ENCODE results near the gene PODN. TPM values are rescaled to one million over a fixed set of nuclear protein-coding genes. Genes with fewer than 3 reads are reported as not detected.
A peak's percentile ranks its signal among the peaks of the same experiment; 100 is the strongest.

The PODN gene
- polyA plus RNA-seq, 6 donors from 2014 or later = not detected

DNA sequence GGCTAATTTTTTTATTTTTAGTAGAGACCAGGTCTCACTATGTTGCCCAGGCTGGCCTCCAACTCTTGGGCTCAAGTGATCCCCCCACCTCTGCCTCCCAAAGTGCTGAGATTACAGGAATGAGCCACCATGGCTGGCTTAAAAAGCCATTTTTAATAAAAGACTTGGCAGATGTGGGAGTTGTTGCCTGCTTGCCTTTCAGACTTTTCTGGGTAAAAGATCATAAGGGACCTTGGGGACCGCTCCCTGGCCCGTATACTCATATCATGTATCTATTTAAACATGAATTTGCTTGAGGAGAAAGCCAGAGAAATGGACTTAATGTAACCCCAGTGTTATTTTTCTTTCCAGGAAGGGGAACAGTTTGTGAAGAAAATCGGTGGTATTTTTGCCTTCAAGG lies 23.4 kb upstream of the PODN start:
- Mint-ChIP-seq H3K27ac (no peak overlapping the region), H3K9me3 (no peaks in the 10 kb centered on the region), H3K4me3 (no peak overlapping the region), H3K4me1 (peaks cover 0 to 7% (median 5%) of the 10 kb centered on the region in 3 donors), H3K27me3 (no peaks in the 10 kb centered on the region), H3K36me3 (peaks cover 24 to 30% of the 10 kb centered on the region in 2 donors)
- DNase-seq = no peak
- ATAC-seq (ENCODE audit: low read depth in 2 of 2) = no peak

DNA sequence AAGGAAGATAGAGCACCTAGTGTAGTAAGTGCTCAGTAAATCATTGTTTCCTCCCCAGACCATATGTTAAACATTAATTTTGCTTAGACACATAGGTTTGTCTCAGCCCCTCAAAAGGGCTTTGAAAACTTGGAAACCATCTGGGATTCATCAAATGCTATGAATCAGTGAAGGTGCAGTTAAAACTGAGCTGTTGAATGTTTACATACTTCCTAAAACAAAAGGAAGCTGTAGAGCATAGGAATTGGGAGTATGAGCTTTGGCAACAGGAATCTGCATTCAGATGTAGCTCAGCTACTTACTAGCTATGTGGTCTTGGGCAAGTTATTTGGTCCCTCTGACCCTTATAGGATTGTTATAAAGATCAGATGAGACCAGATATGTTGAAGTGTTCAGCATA lies 18.7 kb upstream of the PODN start:
- peak overlapping the region in 1 of 6 donors; percentile 80 for H3K27ac Mint-ChIP-seq
- H3K4me3 Mint-ChIP-seq = no peak overlapping the region

DNA sequence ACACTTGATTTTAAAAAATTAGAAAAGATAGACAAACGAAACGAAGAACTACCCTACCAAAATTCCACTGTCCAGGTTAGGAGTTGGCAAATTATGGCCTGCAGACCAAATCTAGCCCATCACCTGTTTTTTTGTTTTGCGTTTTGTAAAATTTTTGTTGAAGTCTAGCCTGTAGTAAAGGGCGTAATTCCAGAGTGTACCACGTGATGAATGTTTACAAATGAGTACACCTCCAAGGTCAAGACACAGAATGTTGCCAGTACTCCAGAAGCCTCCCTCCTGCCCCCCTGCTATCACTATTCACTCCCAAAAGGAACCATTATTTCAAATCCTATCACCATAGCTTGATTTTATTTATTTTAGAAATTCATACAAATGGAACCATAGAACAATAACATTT lies 17.1 kb upstream of the PODN start:
- no peak overlapping the region for H3K4me3 Mint-ChIP-seq
- ATAC-seq (ENCODE audit: low read depth in 2 of 2) (no peak), DNase-seq (no peak)
- H3K27me3 Mint-ChIP-seq = no peaks in the 10 kb centered on the region
- H3K4me1 Mint-ChIP-seq = peaks cover 0 to 5% (median 3%) of the 10 kb centered on the region in 3 donors
- H3K9me3 Mint-ChIP-seq = no peaks in the 10 kb centered on the region
- peaks cover 22 to 30% of the 10 kb centered on the region in 2 donors for H3K36me3 Mint-ChIP-seq
- H3K27ac Mint-ChIP-seq = peak overlapping the region in 1 of 6 donors; percentile 72

More for the DNA sequence above, 18.7 kb upstream of the PODN start:
- Mint-ChIP-seq H3K9me3 (no peaks in the 10 kb centered on the region), H3K36me3 (peaks cover 26 to 36% of the 10 kb centered on the region in 2 donors), H3K4me1 (peaks cover 0 to 5% (median 3%) of the 10 kb centered on the region in 3 donors), H3K27me3 (no peaks in the 10 kb centered on the region)
- DNase-seq = no peak
- no peak for ATAC-seq (ENCODE audit: low read depth in 2 of 2)

GRCh38 chr1:53046930-53047329 lies 15.1 kb upstream of the PODN start:
- no peak for ATAC-seq (ENCODE audit: low read depth in 2 of 2)
- DNase-seq = no peak
- Mint-ChIP-seq H3K36me3 (peaks cover 16 to 24% of the 10 kb centered on the region in 2 donors), H3K27me3 (no peaks in the 10 kb centered on the region), H3K4me3 (no peak overlapping the region), H3K9me3 (no peaks in the 10 kb centered on the region), H3K27ac (peak overlapping the region in 1 of 6 donors; percentile 35), H3K4me1 (peaks cover 0 to 5% (median 0%) of the 10 kb centered on the region in 3 donors)

- peak overlapping the region in 2 of 6 donors; percentile 27 to 50 for H3K27ac Mint-ChIP-seq
- DNase-seq = no peak
- peaks cover 21 to 26% of the 10 kb centered on the region in 2 donors for H3K36me3 Mint-ChIP-seq
- H3K9me3 Mint-ChIP-seq = no peaks in the 10 kb centered on the region
- H3K27me3 Mint-ChIP-seq = no peaks in the 10 kb centered on the region
- peaks cover 0 to under 1% (median 0%) of the 10 kb centered on the region in 3 donors for H3K4me1 Mint-ChIP-seq
- no peak overlapping the region for H3K4me3 Mint-ChIP-seq
- no peak for ATAC-seq (ENCODE audit: low read depth in 2 of 2)
Measured at GRCh38 chr1:53047737-53048736, 14.0 kb upstream of the PODN start.

DNA sequence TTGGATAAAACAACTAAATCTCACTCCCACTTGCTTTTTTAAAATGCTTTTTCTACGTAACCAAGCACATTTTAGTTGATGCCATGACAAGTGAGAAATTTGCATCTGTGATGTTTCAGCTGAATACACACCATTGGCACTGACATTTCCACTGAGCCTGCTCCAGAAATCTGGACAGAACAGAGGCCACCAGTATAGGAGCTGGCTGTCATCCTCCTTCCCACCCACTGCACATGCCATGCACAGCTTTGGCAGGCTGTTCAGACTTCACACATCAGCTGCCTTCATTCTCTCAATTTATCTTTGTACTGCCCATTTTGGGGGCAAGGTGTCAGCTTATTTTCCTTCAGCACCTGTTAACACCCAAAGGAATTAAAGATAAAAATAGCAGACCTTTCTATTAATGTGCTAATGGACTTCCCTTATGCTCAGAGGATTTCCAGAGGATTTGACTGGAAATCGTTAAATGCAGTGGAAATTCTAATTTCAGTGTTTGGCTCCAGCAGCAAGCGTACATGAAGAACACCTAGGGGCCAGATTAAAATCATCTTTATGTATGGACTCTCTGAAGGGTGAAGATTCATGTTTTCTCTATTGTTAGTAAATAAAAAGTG lies 12.9 kb upstream of the PODN start:
- peaks cover 21 to 37% of the 10 kb centered on the region in 2 donors for H3K36me3 Mint-ChIP-seq
- H3K4me3 Mint-ChIP-seq = no peak overlapping the region
- no peak for ATAC-seq (ENCODE audit: low read depth in 2 of 2)
- H3K27ac Mint-ChIP-seq = no peak overlapping the region
- H3K27me3 Mint-ChIP-seq = no peaks in the 10 kb centered on the region
- DNase-seq = no peak
- no peaks in the 10 kb centered on the region for H3K9me3 Mint-ChIP-seq
- no peaks in the 10 kb centered on the region for H3K4me1 Mint-ChIP-seq

- ATAC-seq (ENCODE audit: low read depth in 2 of 2) (no peak), DNase-seq (no peak)
- H3K9me3 Mint-ChIP-seq = no peaks in the 10 kb centered on the region
- H3K27ac Mint-ChIP-seq = no peak overlapping the region
- peaks cover 23 to 42% of the 10 kb centered on the region in 2 donors for H3K36me3 Mint-ChIP-seq
- H3K4me3 Mint-ChIP-seq = no peak overlapping the region
- H3K4me1 Mint-ChIP-seq = no peaks in the 10 kb centered on the region
- H3K27me3 Mint-ChIP-seq = no peaks in the 10 kb centered on the region
Measured at GRCh38 chr1:53049574-53049967, 12.4 kb upstream of the PODN start.

DNA sequence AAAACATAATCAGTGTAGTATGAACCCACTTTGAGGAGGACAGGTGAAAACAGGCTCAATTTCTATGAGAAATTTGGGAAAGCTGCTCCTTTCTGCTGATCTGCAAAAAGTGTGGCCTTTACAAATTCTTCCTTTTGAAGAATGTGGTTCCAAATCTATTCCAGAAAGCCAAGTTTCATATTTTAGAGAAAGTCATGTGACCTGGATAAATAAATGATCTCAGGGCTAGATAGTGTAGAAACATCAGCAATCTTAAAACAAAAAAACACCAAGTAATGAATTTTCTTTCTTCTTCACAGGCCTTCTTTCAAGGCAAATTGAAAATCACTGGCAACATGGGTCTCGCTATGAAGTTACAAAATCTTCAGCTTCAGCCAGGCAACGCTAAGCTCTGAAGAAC lies 11.7 kb upstream of the PODN start:
- H3K9me3 Mint-ChIP-seq = no peaks in the 10 kb centered on the region
- peaks cover 29 to 43% of the 10 kb centered on the region in 2 donors for H3K36me3 Mint-ChIP-seq
- H3K27me3 Mint-ChIP-seq = no peaks in the 10 kb centered on the region
- no peak for ATAC-seq (ENCODE audit: low read depth in 2 of 2)
- H3K27ac Mint-ChIP-seq = no peak overlapping the region
- H3K4me3 Mint-ChIP-seq = no peak overlapping the region
- no peak for DNase-seq
- H3K4me1 Mint-ChIP-seq = no peaks in the 10 kb centered on the region

- DNase-seq (no peak), ATAC-seq (ENCODE audit: low read depth in 2 of 2) (no peak)
- no peak overlapping the region for H3K27ac Mint-ChIP-seq
- H3K9me3 Mint-ChIP-seq = no peaks in the 10 kb centered on the region
- H3K4me3 Mint-ChIP-seq = no peak overlapping the region
- no peaks in the 10 kb centered on the region for H3K4me1 Mint-ChIP-seq
- H3K27me3 Mint-ChIP-seq = no peaks in the 10 kb centered on the region
- H3K36me3 Mint-ChIP-seq = peaks cover 31 to 43% of the 10 kb centered on the region in 2 donors
Measured at GRCh38 chr1:53051676-53052075, 10.3 kb upstream of the PODN start.

- Mint-ChIP-seq H3K4me3 (no peak overlapping the region), H3K36me3 (peaks cover 10 to 26% of the 10 kb centered on the region in 2 donors)
Measured at GRCh38 chr1:53057127-53057526, 4.9 kb upstream of the PODN start.

GRCh38 chr1:53060579-53060978 lies 1.4 kb upstream of the PODN start:
- ATAC-seq (ENCODE audit: low read depth in 2 of 2) (no peak), DNase-seq (no peak)
- Mint-ChIP-seq H3K9me3 (no peaks in the 10 kb centered on the region), H3K4me1 (peaks cover 0 to 17% (median 8%) of the 10 kb centered on the region in 3 donors), H3K27me3 (peaks cover 32 to 52% (median 37%) of the 10 kb centered on the region in 3 donors), H3K36me3 (no peaks in the 10 kb centered on the region), H3K27ac (no peak overlapping the region), H3K4me3 (peak overlapping the region in 3 of 8 donors; percentile 18 to 50 (median 40))

More at GRCh38 chr1:53057127-53057526, 4.9 kb upstream of the PODN start:
- H3K9me3 Mint-ChIP-seq = no peaks in the 10 kb centered on the region
- peaks cover 0 to under 1% (median 0%) of the 10 kb centered on the region in 3 donors for H3K4me1 Mint-ChIP-seq
- no peak overlapping the region for H3K27ac Mint-ChIP-seq
- ATAC-seq (ENCODE audit: low read depth in 2 of 2) (no peak), DNase-seq (no peak)
- H3K27me3 Mint-ChIP-seq = peaks cover 12 to 19% (median 14%) of the 10 kb centered on the region in 3 donors

DNA sequence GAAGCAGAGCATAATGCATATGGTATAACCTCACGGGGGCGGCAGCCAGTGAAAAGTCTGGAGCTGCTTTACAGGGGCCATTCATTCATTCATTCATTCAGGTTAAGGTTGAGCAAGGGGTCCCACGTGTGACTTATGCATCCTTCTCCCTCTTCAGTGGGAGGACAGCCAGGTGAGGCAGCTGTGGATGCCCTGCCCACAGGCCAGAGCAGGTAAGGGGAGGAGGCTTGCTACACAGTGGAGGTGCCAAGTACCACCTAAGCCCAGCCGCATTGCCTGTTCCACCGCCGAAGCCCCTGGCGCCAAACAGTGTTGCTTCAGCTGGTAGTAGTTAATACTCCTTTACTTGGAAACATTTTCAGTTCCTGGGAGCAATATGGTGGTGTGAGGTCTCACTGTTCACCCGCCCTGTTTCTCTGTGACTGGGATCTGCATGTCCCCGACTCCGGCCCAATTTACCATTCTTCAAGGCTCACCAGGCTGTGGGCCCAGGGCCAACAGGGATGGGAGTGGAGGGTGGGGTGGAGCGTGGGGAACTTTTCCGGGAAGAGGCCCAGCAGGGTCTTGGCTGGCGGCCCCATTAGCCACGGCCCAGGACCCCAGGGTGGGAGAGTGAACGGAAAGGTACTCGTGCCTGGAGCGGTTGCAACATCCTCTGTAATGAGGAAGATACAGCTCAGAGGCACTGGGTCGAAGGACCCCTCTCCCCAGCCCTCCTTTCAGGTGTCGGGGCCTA lies 722 bp upstream of the PODN start:
- H3K4me1 Mint-ChIP-seq = peaks cover 0 to 17% (median 8%) of the 10 kb centered on the region in 3 donors
- H3K27ac Mint-ChIP-seq = no peak overlapping the region
- no peaks in the 10 kb centered on the region for H3K9me3 Mint-ChIP-seq
- peak overlapping the region in 5 of 8 donors; percentile 29 to 66 (median 54) for H3K4me3 Mint-ChIP-seq
- H3K36me3 Mint-ChIP-seq = no peaks in the 10 kb centered on the region
- ATAC-seq (ENCODE audit: low read depth in 2 of 2) (no peak), DNase-seq (no peak)
- H3K27me3 Mint-ChIP-seq = peaks cover 33 to 55% (median 40%) of the 10 kb centered on the region in 3 donors

Data from naive B cell (primary cell).